Keratinocyte (primary cell): ENCODE measurements around the gene TMEM40. TPM values are rescaled to one million over a fixed set of nuclear protein-coding genes. Genes with fewer than 3 reads are reported as not detected.

Experiments used
- DNase-seq: peaks from one replicate; pipeline ENCODE4 v3.0.0-alpha.2; 2011; ENCODE audit warnings: low read depth, missing footprints, low spot score
- FAIRE-seq: peaks from 2 replicates; lab custom pipeline; 2011; peaks lifted over from hg19 to GRCh38; lab: Jason Lieb, UNC
- H2AFZ ChIP-seq: 2 replicates; pipeline ENCODE4 v1.6.0; 2012; ENCODE audit warnings: low read length, control low read depth, inconsistent platforms; ENCODE audit not compliant: control insufficient read depth
- H3K27ac ChIP-seq: 2 replicates; pipeline ENCODE4 v1.5.1; 2011; ENCODE audit warnings: low read length; ENCODE audit not compliant: control insufficient read depth, insufficient read depth
- H3K27me3 ChIP-seq: 3 replicates; pipeline ENCODE4 v1.6.0; 2011; ENCODE audit warnings: low read length; ENCODE audit not compliant: control insufficient read depth, insufficient read depth; ENCODE audit errors: extremely low read depth
- H3K36me3 ChIP-seq, 2 experiments: 2 replicates in 1 of 2; 3 replicates in 1 of 2; pipeline ENCODE4 v1.5.1; 2011; ENCODE audit warnings: low read length in 2 of 2, mild to moderate bottlenecking in 1 of 2; ENCODE audit not compliant: control insufficient read depth in 2 of 2, insufficient read depth in 2 of 2; ENCODE audit errors: extremely low read depth in 1 of 2
- H3K4me1 ChIP-seq: 3 replicates; pipeline ENCODE4 v1.5.1; 2011; ENCODE audit warnings: low read length; ENCODE audit not compliant: control insufficient read depth, insufficient read depth; ENCODE audit errors: extremely low read depth
- H3K4me2 ChIP-seq: 3 replicates; pipeline ENCODE4 v1.6.0; 2011; ENCODE audit warnings: low read depth, low read length; ENCODE audit not compliant: control insufficient read depth, insufficient read depth; ENCODE audit errors: extremely low read depth
- H3K4me3 ChIP-seq, 3 experiments: fragments of 200-600 bp in 1 of 3; sonication (generic) in 1 of 3; 2 replicates in 2 of 3; 3 replicates in 1 of 3; pipeline ENCODE4 v1.5.1; 2011 to 2016; ENCODE audit warnings: low read length in 3 of 3, mild to moderate bottlenecking in 3 of 3, control low read depth in 2 of 3, inconsistent platforms in 1 of 3, low read depth in 1 of 3, mixed read lengths in 1 of 3, mixed run types in 1 of 3, moderate library complexity in 1 of 3; ENCODE audit not compliant: control insufficient read depth in 2 of 3, insufficient read depth in 2 of 3; ENCODE audit errors: extremely low read depth in 1 of 3
- H3K79me2 ChIP-seq: 2 replicates; pipeline ENCODE4 v1.6.0; 2012; ENCODE audit warnings: low read length; ENCODE audit not compliant: control insufficient read depth, insufficient read depth
- H3K9ac ChIP-seq: 3 replicates; pipeline ENCODE4 v1.6.0; 2011; ENCODE audit warnings: low read length; ENCODE audit not compliant: control insufficient read depth, insufficient read depth; ENCODE audit errors: extremely low read depth
- H3K9me1 ChIP-seq: 3 replicates; pipeline ENCODE4 v1.6.0; 2011; ENCODE audit warnings: low read length; ENCODE audit not compliant: control insufficient read depth, insufficient read depth; ENCODE audit errors: extremely low read depth
- H3K9me3 ChIP-seq: 2 replicates; pipeline ENCODE4 v1.5.1; 2012; ENCODE audit warnings: low read depth, low read length; ENCODE audit not compliant: control insufficient read depth
- H4K20me1 ChIP-seq: 3 replicates; pipeline ENCODE4 v1.6.0; 2011; ENCODE audit warnings: low read length; ENCODE audit not compliant: control insufficient read depth, insufficient read depth; ENCODE audit errors: extremely low read depth
- CTCF ChIP-seq, 3 experiments: IDR thresholded peaks in 1 of 3; conservative IDR thresholded peaks in 1 of 3; optimal IDR thresholded peaks in 1 of 3; 2 replicates in 2 of 3; 3 replicates in 1 of 3; pipeline versions ENCODE3 to v1.5.1; 2011; ENCODE audit warnings: low read length in 3 of 3, mild to moderate bottlenecking in 3 of 3, moderate library complexity in 2 of 3, control low read depth in 1 of 3, inconsistent platforms in 1 of 3; ENCODE audit not compliant: insufficient read depth in 2 of 3; ENCODE audit errors: extremely low read depth in 1 of 3
- EZH2 ChIP-seq: IDR thresholded peaks from one replicate; pipeline ENCODE4 v1.6.1; 2012; ENCODE audit warnings: inconsistent platforms, mild to moderate bottlenecking, low read length, moderate library complexity
- dilution Hi-C: fragments of 300-500 bp; cut with MboI; formaldehyde crosslinking; loops from one replicate; pipeline ENCODE4 v1.7.0; 2020; ENCODE audit warnings: low sequenced_read_pairs; ENCODE audit not compliant: extremely low pct_ligation_motif_present
- polyA plus RNA-seq, 5 experiments: library from polyadenylated mRNA; depleted of rRNA in 3 of 5; stranded (reverse) in 3 of 5; stranded (forward) in 1 of 5; unstranded in 1 of 5; fragments of >200 nt; gene quantifications; 1 replicate in 1 of 5; 2 replicates in 3 of 5; 3 replicates in 1 of 5; pipeline versions ENCODE4 v1.2.1 to v1.2.3, GENCODE V29; 2011 to 2012; ENCODE audit warnings: missing spikeins in 2 of 5, low read depth in 1 of 5, low replicate concordance in 1 of 5

TMEM40 gene
- polyA plus RNA-seq, 1 donor (not counting 4 experiments of a cell fraction or from before 2014, with no cell fraction given): 311 TPM

- no peaks in the 10 kb centered on the region for H3K79me2 ChIP-seq
- no peak overlapping the region for H3K27ac ChIP-seq
- H3K4me3 ChIP-seq: no peak overlapping the region
- H3K4me1 ChIP-seq: peaks cover 5% of the 10 kb centered on the region
- DNase-seq (no peak), FAIRE-seq (no peak)
- no peaks in the 10 kb centered on the region for H4K20me1 ChIP-seq
- dilution Hi-C loops: no loop called here
- H3K4me2 ChIP-seq: no peak overlapping the region
- TF ChIP-seq EZH2 (no peak), CTCF (optimal IDR thresholded peaks at IDR 0.05 in 1 of 3, IDR thresholded peaks at IDR 0.05 in 1 of 3, conservative IDR thresholded peaks at IDR 0.05 in 1 of 3; ENCODE audit: extremely low read depth in 1 of 3, insufficient read depth in 2 of 3, low read length in 3 of 3) (no peak)
- no peaks in the 10 kb centered on the region for H3K9me3 ChIP-seq
- peaks cover 0 to 1% of the 10 kb centered on the region in 2 experiments for H3K36me3 ChIP-seq
- H3K27me3 ChIP-seq: no peaks in the 10 kb centered on the region
- H2AFZ ChIP-seq: no peak overlapping the region
- H3K9me1 ChIP-seq: no peaks in the 10 kb centered on the region
- H3K9ac ChIP-seq: no peak overlapping the region
Measured at GRCh38 chr3:12727937-12728336, 31.1 kb downstream of the TMEM40 start.

- peaks cover 5% of the 10 kb centered on the region for H3K4me1 ChIP-seq
- FAIRE-seq (no peak), DNase-seq (no peak)
- H3K4me3 ChIP-seq: no peak overlapping the region
- H3K9me1 ChIP-seq: no peaks in the 10 kb centered on the region
- H3K27me3 ChIP-seq: no peaks in the 10 kb centered on the region
- no peak overlapping the region for H2AFZ ChIP-seq
- TF ChIP-seq EZH2 (no peak), CTCF (optimal IDR thresholded peaks at IDR 0.05 in 1 of 3, IDR thresholded peaks at IDR 0.05 in 1 of 3, conservative IDR thresholded peaks at IDR 0.05 in 1 of 3; ENCODE audit: extremely low read depth in 1 of 3, insufficient read depth in 2 of 3, low read length in 3 of 3) (no peak)
- no peaks in the 10 kb centered on the region for H4K20me1 ChIP-seq
- no peaks in the 10 kb centered on the region for H3K36me3 ChIP-seq
- no peaks in the 10 kb centered on the region for H3K9me3 ChIP-seq
- no peak overlapping the region for H3K9ac ChIP-seq
- H3K79me2 ChIP-seq: no peaks in the 10 kb centered on the region
- dilution Hi-C loops: no loop called here
- no peak overlapping the region for H3K4me2 ChIP-seq
- H3K27ac ChIP-seq: no peak overlapping the region
Measured at GRCh38 chr3:12727481-12727880, 31.6 kb downstream of the TMEM40 start.
